Measurements from ENCODE around the gene MAGI2.

Gene MAGI2

DNA sequence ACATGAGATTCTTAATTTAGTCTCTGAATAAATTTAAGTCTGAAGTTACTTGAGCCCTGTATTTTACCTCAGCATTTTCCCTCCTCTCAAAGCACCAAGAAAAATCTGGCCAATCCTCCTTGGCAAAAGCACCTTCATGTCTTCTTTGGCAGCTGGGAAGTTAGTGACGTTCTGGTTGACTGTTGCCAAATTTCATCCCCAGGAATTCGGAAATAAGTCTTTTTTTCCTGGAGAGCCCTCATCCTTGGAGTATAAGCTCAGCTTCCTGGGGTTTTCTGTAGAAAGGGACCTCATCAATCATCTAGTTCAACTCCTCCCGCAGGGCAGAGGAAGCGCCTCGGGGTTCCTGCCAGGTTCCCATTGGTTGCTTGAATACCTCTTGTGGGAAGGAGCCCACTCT, 1277.3 kb downstream of the MAGI2 start:
- no peak for DNase-seq (ENCODE audit: low spot score)

DNA sequence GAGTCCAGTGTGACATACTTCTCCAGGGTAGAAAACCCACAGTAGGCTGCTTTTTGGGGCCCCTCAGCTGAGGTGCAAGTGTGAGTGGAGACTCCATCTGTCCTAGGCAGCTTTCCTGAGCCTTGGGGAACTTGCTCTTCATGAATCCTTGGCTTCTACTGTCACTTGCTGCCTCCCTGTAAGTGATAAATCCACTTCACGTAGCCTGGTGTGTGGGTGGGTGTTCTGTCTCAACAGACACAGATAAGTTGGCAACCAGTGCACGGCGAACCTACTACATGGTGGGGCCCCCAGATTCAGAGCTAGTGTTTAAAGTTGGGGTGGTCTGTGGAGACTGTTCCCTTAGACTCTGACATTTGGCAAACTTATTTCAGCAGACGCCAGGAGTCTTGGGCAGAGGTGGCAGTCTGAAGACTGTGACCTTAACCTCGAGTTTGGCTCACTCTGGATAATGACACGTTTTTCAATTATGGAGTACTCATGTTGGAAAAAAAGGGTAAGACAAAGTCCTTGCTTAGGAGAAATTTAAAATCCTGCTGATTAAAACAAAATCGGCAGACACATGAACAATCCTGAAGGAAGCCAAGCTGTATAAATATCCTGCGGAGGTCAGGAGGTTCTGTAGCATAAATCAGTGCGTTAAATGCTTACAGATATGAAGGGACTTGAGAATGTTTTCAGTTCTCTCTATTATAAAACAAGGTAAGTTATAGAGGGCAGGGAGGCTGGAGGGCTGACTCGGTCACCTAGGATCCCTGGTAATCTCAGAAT, 1278.0 kb downstream of the MAGI2 start:
- no peak for DNase-seq (ENCODE audit: low spot score)

GRCh38 chr7:78173666-78174065, 1279.8 kb downstream of the MAGI2 start:
- no peak for DNase-seq (ENCODE audit: low spot score)

- no peak for DNase-seq (ENCODE audit: low spot score)
Observed at GRCh38 chr7:78172933-78173591, 1280.4 kb downstream of the MAGI2 start.

DNA sequence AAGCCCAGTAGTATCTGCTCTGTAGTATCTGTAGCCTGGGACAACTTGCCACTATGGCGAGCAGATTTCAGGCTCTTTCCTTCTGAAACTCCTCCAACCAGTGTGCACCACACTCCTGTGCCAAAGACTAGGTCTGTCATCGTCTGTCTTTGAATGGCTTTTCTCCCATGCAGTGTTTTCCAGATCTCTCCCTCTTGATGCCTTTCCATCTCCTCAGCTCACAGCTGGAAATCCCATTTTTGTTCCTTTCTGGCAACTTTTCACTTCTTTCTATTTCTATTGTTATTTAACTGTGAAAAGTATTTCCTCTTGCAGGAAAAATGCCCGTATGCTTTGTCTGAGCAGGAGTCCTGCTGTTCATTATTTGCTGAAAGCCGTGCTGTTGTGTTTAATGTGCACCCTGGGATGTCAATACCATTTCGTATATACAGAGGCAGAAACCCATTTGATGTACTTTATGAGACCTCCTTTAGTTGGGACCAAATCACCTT, 1281.2 kb downstream of the MAGI2 start:
- no peak for DNase-seq (ENCODE audit: low spot score)

DNA sequence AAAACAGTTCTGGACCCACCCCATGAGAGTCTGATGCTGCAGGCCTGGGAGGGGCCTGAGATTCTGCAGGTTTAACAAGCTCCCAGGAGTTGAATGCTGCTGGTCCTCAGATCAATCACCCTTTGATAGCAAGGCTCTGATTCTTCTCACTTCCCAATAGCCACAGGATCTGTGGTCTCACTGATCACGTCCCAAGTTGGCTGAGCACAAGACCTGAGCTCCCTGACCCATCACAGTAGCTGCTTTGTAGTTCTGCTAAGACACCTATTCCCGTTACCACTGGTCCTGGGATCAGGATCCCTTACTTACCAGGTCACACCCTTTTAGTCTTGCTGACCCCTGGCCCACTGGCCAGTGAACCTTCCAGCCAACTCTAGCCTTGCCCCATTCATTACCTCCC, 1282.1 kb downstream of the MAGI2 start:
- DNase-seq (ENCODE audit: low spot score): no peak

DNA sequence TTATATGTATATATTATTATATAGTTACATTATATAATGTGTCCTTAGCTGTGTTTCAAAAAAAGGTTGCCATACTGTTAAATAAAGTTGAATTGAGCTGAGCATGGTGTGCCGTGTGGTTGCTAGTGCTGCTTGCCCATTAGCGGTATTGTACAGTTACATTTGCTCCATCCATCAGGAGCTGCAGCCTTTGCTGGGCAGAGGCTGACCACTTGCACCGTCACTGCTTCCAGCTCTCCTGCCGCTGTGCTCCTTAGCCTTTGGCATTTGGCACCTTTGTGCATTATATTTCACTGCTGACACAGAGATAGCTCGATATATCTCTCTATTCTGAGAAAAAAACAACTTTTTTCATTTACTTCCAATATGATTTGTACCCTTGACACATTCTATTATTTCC, 1282.7 kb downstream of the MAGI2 start:
- DNase-seq (ENCODE audit: low spot score): no peak

DNA sequence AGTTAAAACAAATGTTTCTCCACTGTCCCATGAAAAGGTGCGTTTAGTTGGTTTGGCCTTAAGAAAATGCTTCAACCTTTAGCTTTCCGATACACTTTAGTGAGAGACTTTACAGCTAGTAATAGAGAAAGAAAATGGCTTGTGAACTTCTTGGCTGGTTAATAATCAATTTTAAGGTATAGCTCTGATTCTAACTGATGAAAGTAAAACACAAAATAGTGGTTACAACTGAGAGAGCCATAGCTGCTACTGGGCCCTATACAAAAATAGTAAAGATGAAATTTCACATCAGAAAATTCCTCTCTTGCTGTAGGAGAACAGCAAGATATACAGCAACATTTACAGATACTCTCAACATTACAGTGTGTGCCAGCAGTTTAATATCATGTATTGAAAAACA, 1283.5 kb downstream of the MAGI2 start:
- no peak for DNase-seq (ENCODE audit: low spot score)

DNA sequence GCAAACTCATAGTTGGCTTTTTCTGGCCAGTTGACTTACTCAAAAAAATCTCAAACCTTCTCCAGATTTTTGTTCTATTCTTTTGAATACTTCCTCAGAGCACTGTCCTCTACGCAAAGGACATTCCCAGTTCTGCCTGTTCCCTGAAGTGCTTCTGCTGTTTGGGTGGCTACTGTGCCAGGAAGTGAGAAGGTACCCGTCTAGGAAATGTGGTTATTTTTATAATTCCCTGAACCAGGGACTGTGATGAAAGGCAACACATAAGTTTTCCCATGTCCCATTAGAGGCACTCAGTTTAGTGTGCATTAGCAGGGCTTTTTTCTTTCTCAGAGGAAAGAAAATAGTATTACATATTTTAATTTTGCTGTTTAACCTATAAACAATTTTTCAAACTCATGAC, 1284.6 kb downstream of the MAGI2 start:
- no peak for DNase-seq (ENCODE audit: low spot score)

GRCh38 chr7:78167860-78168259, 1285.6 kb downstream of the MAGI2 start:
- no peak for DNase-seq (ENCODE audit: low spot score)

GRCh38 chr7:78165854-78166253, 1287.6 kb downstream of the MAGI2 start:
- DNase-seq (ENCODE audit: low spot score): no peak

GRCh38 chr7:78165454-78165853, 1288.0 kb downstream of the MAGI2 start:
- DNase-seq (ENCODE audit: low spot score): no peak

DNA sequence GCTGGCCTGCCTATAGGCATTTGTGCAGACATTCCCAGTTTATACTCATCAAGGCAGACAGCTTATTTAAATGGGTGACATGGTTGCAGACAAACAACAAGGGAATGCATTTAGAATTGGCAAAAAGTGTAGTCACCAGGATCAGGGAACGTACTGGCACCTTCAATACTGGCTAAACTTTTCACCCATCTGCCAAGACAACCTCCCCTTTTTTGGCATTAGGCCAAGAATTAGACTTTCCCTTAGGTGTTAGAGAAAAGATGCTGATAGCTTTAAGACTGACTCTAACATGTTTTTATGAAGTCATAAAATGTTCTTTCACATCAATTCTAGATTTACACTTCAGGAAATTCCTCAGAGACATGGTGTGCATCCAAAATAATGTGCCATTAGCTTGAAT, 1289.0 kb downstream of the MAGI2 start:
- no peak for DNase-seq (ENCODE audit: low spot score)

DNA sequence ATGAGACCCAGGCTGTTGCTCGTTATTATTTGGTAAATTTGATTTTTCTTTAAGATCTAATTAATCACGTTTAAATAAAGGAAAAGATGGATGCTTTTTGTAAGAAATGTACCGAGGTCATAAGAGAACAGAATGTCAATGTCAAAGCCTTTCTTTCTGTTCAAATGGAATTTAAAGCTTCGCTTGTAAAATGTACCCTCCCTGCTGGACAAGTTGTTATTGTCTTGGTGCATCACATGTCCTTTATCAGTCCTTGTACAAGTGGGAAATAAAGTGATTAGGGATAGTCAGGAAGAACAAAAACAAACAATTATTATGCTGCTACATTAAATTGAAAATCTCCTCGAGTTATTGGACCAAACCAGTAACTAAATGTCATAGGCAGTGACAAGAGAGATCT, 1291.7 kb downstream of the MAGI2 start:
- DNase-seq (ENCODE audit: low spot score): no peak

GRCh38 chr7:78159545-78159944, 1293.9 kb downstream of the MAGI2 start:
- DNase-seq (ENCODE audit: low spot score): no peak

GRCh38 chr7:78153285-78153684, 1300.2 kb downstream of the MAGI2 start:
- no peak for DNase-seq (ENCODE audit: low spot score)

- DNase-seq (ENCODE audit: low spot score): no peak
Observed at GRCh38 chr7:78151229-78151628, 1302.2 kb downstream of the MAGI2 start.

GRCh38 chr7:78149787-78150186, 1303.7 kb downstream of the MAGI2 start:
- no peak for DNase-seq (ENCODE audit: low spot score)

DNA sequence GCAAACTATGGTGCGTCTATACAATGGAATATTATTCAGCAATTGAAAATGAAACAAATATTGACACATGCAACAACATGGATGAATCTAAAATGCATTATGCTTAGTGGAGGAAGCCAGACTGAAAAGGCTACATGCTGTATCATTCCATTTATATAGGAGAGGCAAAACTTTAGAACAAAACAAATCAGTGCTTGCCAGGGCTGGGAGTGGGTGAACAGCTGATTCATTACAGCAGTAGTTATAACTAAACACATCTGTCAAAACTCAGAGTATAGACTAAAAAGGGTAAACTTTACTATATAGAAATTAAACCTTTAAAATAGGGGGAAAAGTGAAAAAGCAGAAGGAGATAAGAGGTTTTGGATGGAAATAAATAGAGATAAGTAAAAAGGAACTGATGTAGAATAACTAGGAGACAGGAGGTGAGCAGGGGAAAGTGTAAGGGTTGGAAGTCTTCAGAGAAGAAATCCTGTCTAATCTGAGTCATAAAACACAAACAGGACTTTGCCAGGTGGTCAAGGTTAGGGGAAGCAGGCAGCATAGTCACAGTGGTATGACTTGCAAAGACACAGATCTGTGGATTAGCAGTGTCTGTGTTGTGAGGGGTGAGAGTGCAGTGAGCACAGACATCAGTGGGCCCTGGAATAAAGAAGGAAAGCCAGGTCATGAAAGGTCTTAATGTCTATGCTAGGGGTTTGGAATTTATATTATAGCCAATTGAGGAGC, 1305.1 kb downstream of the MAGI2 start:
- no peak for DNase-seq (ENCODE audit: low spot score)

DNA sequence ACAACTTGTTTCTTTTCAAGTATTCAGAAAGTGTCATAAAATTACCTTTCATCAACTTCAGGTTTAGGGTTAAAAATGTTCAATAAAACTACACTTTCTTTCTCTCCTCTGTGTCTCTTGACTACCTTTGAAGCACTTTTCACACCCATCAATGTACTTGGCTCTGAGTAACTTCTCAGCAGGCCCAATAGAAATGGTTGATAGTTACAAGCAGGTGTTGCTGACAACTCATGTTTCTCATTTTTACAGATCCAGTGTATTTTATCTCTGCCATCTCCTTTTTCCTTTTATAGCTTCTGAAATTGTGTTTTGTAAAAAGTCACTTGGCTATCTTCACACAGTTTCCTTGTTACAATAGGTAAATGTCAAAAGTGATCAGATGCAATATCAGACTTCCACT, 1306.9 kb downstream of the MAGI2 start:
- DNase-seq (ENCODE audit: low spot score): no peak

DNA sequence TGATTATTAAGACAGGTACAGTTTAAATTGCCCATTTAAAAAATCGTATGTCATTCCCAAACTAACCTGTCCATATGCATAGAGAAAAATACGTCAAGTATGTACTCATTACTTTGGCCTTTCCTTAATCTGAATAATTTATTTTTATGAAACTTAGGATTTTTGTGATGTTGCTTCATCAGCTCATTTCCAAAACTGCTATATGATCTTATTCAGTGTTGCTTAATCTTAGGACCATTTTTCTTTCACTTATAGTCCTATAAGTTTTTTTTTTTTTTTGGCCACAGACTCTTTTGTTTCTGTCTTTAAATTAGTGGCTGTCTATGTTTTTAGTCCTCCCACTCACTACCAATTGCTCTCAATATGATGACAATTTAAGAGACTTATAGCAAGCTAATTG, 1309.8 kb downstream of the MAGI2 start:
- no peak for DNase-seq (ENCODE audit: low spot score)

DNA sequence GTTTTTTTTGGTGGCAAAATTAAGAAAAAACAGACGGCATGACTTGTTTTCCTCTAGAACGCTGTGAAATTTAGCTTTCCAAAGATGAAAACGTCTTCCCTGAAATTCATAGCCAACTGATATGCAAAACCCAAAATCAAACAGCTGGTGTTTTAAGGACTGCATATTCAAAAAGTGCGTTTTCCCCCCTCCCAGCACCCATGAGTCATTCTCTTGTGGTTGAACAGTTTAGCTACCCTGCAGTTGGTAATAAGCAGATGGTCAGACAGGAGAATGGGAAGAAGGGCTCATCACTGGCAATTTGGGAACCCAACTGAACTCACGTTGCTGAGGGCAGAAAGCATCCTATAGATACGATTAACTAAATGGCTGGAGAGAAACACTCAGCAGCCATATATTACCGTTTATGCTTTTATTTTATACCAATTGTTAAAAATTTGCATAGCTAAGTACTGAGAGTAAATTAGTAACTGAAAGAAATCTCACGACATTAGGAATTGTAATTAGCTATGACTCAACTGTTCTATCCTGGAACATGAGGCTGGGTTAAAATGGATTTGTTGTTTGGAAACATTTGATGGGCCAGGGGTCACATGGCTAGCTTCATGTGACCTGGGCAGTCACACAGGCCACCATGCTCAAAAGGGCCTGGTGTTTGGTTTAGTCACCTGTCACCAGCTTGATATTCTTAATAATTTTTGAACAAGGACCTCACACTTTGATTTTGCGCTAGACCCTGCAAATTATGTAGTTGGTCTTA, 1311.8 kb downstream of the MAGI2 start:
- no peak for DNase-seq (ENCODE audit: low spot score)

All from activated CD4-positive, alpha-beta T cell treated with anti-CD3 and anti-CD28 coated beads, Interleukin-2, Interleukin-4, amounts not matched to agents 100 ng/mL and 50 ng/mL, durations not matched to agents 16 hours and 8 hours (primary cell).